ENCODE measurements around the gene SSR1.
"Not testable (repeated sequence)": the region's sequence is repeated elsewhere in the genome, so short reads cannot be mapped to it uniquely, and the experiment has no call there.

Gene SSR1

GRCh38 chr6:7325750-7326149 is 12.8 kb upstream of the SSR1 start:
- no peak for DNase-seq (ENCODE audit: low read depth)
- no peak overlapping the region for H3K4me3 ChIP-seq (ENCODE audit: low read depth, low read length)
- TF ChIP-seq, protein P1, sequence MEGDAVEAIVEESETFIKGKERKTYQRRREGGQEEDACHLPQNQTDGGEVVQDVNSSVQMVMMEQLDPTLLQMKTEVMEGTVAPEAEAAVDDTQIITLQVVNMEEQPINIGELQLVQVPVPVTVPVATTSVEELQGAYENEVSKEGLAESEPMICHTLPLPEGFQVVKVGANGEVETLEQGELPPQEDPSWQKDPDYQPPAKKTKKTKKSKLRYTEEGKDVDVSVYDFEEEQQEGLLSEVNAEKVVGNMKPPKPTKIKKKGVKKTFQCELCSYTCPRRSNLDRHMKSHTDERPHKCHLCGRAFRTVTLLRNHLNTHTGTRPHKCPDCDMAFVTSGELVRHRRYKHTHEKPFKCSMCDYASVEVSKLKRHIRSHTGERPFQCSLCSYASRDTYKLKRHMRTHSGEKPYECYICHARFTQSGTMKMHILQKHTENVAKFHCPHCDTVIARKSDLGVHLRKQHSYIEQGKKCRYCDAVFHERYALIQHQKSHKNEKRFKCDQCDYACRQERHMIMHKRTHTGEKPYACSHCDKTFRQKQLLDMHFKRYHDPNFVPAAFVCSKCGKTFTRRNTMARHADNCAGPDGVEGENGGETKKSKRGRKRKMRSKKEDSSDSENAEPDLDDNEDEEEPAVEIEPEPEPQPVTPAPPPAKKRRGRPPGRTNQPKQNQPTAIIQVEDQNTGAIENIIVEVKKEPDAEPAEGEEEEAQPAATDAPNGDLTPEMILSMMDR (conservative IDR thresholded peaks at IDR 0.05; ENCODE audit: low read depth, low read length) = no peak

DNA sequence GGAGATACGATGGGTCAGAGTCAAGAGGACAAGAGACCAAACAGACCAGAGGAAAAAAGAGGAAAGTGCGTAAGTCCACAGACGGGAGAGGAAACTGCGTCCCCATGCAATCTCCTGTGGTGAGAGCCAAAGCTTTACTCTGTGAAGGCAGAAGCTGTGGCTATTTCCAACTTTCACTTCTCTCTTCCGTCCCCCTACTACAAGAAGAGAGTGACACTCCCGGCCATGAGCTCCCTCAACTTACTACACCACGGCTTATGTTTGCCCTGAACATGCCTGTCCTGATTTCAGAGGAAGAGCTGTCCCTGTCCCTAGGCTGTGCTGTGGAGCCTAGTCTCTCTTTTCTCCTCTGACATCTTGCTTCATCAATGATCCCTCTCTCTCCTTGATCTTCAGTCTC is 11.5 kb upstream of the SSR1 start:
- TF ChIP-seq, protein P1 (conservative IDR thresholded peaks at IDR 0.05; ENCODE audit: low read depth, low read length) = no peak
- no peak overlapping the region for H3K4me3 ChIP-seq (ENCODE audit: low read depth, low read length)
- no peak for DNase-seq (ENCODE audit: low read depth)

DNA sequence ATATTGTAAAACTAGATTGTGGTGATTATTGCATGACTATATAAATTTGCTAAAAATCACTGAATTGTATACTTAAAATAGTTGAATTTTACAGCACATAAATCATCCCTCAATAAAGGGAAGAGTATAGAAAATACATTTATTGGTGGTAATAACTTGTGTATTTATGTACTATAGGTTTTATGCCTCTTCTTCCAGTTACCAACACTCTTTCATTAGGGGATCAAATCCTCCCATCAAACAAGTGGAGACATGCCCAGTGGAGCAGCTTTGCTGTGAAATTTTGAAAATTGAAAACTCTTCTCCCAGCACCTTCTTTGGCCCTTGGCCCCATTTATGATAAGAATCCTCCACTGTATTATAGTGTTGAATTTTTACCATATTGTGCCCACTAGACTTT is 10.1 kb upstream of the SSR1 start:
- TF ChIP-seq, protein P1 (conservative IDR thresholded peaks at IDR 0.05; ENCODE audit: low read depth, low read length) = no peak
- H3K4me3 ChIP-seq (ENCODE audit: low read depth, low read length) = no peak overlapping the region
- no peak for DNase-seq (ENCODE audit: low read depth)

GRCh38 chr6:7321866-7322265 is 8.9 kb upstream of the SSR1 start:
- H3K4me3 ChIP-seq (ENCODE audit: low read depth, low read length); DNase-seq (ENCODE audit: low read depth): not testable (repeated sequence)

- not testable (repeated sequence) for H3K4me3 ChIP-seq (ENCODE audit: low read depth, low read length); DNase-seq (ENCODE audit: low read depth)
These were observed 6.4 kb upstream of the SSR1 start for GRCh38 chr6:7319406-7319805.

GRCh38 chr6:7317538-7317937 is 4.5 kb upstream of the SSR1 start:
- H3K4me3 ChIP-seq (ENCODE audit: low read depth, low read length) = no peak overlapping the region
- TF ChIP-seq, protein P1 (conservative IDR thresholded peaks at IDR 0.05; ENCODE audit: low read depth, low read length) = no peak
- DNase-seq (ENCODE audit: low read depth) = no peak

DNA sequence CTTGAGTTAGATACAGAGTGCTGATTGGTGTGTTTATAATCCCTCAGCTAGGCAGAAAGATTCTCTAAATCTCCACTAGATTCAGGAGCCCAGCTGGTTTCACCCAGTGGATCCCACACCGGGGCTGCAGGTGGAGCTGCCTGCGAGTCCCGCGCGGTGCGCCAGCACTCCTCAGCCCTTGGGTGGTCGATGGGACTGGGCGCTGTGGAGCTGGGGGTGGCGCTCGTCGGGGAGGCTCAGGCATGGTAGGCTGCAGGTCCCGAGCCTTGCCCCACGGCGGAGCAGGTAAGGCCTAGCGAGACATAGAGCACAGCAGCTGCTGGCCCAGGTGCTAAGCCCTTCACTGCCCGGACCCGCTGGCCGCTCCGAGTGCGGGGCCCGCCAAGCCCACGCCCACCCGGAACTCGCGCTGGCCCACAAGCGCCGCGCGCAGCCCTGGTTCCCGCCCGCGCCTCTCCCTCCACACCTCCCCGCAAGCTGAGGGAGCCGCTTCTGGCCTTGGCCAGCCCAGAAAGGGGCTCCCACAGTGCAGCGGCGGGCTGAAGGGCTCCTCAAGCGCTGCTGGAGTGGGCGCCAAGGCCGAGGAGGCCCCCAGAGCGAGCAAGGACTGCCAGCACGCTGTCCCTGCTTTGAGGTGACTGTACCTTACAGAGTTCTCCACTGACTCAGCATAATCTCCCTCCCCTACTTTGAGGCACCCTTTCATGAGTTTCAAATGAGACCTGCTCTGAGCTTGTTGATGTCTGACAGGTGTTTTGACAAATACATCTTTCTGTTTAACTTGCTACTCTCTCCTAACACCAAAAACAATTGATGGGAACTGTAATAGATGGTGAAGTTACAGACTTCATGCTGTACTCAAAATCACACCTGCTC is 3.9 kb upstream of the SSR1 start:
- TF ChIP-seq, protein P1 (conservative IDR thresholded peaks at IDR 0.05; ENCODE audit: low read depth, low read length) = no peak
- no peak for DNase-seq (ENCODE audit: low read depth)

DNA sequence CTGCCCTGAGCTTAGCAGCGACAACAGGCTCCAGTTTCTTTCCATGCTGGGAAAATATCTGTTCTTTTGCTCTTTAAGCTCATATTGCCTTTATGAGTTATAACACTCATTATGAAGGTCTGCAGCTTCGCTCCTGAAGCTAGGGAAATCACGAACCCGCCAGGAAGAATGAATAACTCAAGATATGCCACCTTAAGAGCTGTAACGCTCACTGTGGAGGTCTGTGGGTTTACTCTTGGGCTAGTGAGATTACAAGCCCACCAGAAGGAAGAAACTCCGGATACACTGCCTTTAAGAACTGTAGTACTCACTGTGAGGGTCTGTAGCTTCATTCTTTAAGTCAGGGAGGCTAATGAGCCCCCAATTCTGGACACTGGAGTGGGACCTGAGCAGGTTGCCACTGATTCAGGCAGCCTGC is 3.0 kb upstream of the SSR1 start:
- TF ChIP-seq, protein P1 (conservative IDR thresholded peaks at IDR 0.05; ENCODE audit: low read depth, low read length) = no peak
- no peak for DNase-seq (ENCODE audit: low read depth)
- H3K4me3 ChIP-seq (ENCODE audit: low read depth, low read length) = no peak overlapping the region

More for the DNA sequence above, 3.9 kb upstream of the SSR1 start:
- H3K4me3 ChIP-seq (ENCODE audit: low read depth, low read length) = no peak overlapping the region

DNA sequence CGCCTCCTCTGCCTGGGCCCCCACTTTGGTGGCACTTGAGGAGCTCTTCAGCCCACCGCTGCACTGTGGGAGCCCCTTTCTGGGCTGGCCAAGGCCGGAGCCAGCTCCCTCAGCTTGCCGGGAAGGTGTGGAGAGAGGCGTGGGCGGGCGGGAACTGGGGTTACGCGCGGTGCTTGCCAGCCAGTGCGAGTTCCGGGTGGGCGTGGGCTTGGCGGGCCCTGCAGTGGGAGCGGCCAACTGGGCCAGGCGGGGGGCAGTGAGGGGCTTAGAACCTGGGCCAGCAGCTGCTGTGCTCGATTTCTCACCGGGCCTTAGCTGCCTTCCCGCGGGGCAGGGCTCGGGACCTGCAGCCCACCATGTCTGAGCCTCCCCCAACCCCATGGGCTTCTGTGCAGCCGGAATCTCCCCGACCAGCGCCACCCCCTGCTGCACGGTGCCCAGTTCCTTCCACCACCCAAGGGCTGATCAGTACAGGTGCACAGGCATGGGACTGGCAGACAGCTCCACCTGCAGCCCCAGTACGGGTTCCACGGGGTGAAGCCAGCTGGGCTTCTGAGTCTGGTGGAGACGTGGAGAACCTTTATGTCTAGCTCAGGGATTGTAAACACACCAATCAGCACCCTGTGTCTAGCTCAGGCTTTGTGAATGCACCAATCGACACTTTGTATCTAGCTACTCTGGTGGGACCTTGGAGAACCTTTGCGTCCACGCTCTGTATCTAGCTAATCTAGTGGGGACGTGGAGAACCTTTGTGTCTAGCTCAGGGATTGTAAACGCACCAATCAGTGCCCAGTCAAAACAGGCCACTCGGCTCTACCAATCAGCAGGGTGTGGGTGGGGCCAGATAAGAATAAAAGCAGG is 2.3 kb upstream of the SSR1 start:
- not testable (repeated sequence) for H3K4me3 ChIP-seq (ENCODE audit: low read depth, low read length); DNase-seq (ENCODE audit: low read depth)

Data from choroid plexus epithelial cell (primary cell).